Chondrocyte (in vitro differentiated cells): ENCODE results near the gene IREB2. TPM values are rescaled to one million over a fixed set of nuclear protein-coding genes. Genes with fewer than 3 reads are reported as not detected.

Source experiments
- DNase-seq: peaks from one replicate; pipeline ENCODE4 v3.0.0; 2021; ENCODE audit warnings: mixed read lengths, low spot score
- H3K27ac Mint-ChIP-seq: one replicate; pipeline ENCODE4 v1.8.0; 2021; ENCODE audit warnings: mild to moderate bottlenecking, moderate library complexity, mixed read lengths; ENCODE audit not compliant: unreplicated experiment
- H3K27me3 Mint-ChIP-seq: 2 replicates; pipeline ENCODE4 v1.8.0; 2021; ENCODE audit warnings: low read depth, mixed read lengths
- H3K36me3 Mint-ChIP-seq: 2 replicates; pipeline ENCODE4 v1.8.0; 2021; ENCODE audit warnings: low read depth, mixed read lengths
- H3K4me1 Mint-ChIP-seq: 2 replicates; pipeline ENCODE4 v1.8.0; 2021; ENCODE audit warnings: low read depth, mild to moderate bottlenecking, mixed read lengths
- H3K4me3 Mint-ChIP-seq: one replicate; pipeline ENCODE4 v1.8.0; 2021; ENCODE audit warnings: mild to moderate bottlenecking, moderate library complexity, mixed read lengths; ENCODE audit not compliant: unreplicated experiment
- H3K9me3 Mint-ChIP-seq: 2 replicates; pipeline ENCODE4 v1.8.0; 2021; ENCODE audit warnings: low read depth, mixed read lengths
- total RNA-seq: library from RNA; stranded (reverse); gene quantifications from 3 replicates; pipeline ENCODE4 v1.2.1, GENCODE V29; 2021
- TF ChIP-seq, protein P1 (sequence below): fragments of 200-600 bp; sonication (generic); IDR thresholded peaks from 2 replicates; pipeline ENCODE4 v1.5.0; 2021; ENCODE audit warnings: antibody characterized with exemption, mild to moderate bottlenecking, moderate library complexity

IREB2 gene
- total RNA-seq, 1 donor from 2014 or later: 56.1 TPM

DNA sequence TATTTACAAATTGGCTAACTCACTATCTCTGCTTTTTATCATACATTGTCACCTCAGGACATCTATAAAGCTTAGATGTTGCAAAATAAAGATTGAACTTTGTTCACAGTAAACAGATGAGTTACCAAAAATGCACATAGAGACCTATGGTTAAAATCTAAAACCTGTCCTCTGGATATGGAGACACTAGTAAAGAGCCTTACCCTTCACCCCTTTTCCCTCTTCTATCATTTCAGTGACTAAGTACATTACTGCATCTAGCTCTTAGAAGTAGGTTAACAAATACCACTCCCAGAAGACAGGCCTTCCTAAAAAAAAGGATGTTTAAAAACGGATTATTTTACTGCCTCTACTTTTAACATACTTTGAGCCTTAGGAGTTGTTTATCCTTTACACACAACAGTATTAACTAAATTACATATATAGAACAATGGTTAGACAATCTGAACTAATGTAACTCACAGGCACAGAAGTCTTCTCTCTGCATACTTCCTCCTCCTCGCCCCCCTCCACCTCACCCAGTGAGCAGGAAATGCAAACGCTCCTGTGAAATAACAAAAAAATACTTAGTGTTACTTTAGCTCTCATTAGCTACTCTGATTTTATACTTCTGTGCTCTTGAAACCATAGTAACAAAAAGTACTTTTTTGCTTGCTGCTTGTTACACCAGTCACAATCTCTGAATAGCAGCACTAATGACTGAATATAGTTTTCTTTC lies 23.3 kb downstream of the IREB2 start:
- Mint-ChIP-seq H3K4me3 (no peak overlapping the region), H3K9me3 (no peaks in the 10 kb centered on the region), H3K27me3 (no peaks in the 10 kb centered on the region), H3K27ac (peak overlapping the region; percentile 58), H3K36me3 (peaks cover 13% of the 10 kb centered on the region), H3K4me1 (peaks cover 34% of the 10 kb centered on the region)
- TF ChIP-seq, protein P1, sequence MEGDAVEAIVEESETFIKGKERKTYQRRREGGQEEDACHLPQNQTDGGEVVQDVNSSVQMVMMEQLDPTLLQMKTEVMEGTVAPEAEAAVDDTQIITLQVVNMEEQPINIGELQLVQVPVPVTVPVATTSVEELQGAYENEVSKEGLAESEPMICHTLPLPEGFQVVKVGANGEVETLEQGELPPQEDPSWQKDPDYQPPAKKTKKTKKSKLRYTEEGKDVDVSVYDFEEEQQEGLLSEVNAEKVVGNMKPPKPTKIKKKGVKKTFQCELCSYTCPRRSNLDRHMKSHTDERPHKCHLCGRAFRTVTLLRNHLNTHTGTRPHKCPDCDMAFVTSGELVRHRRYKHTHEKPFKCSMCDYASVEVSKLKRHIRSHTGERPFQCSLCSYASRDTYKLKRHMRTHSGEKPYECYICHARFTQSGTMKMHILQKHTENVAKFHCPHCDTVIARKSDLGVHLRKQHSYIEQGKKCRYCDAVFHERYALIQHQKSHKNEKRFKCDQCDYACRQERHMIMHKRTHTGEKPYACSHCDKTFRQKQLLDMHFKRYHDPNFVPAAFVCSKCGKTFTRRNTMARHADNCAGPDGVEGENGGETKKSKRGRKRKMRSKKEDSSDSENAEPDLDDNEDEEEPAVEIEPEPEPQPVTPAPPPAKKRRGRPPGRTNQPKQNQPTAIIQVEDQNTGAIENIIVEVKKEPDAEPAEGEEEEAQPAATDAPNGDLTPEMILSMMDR: no peak
- no peak for DNase-seq

DNA sequence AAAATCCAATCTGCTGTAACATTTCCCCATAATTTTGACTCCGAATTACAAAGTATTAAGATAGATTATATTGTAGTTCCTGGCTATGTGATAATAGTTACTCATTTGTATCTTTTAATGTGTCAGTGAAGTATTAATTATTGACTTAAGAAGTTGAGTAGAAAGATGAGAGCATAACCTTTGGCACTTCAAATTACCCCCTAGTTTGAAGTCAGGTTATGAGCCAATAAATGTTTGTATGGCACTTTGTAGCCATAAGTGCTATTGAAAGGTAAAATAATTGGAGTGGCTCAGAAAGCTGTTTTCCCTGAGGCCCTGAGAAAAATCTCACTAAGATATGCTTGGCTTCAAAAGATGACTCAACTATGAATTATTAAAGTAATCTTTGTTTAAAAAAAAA lies 31.0 kb downstream of the IREB2 start:
- DNase-seq: no peak
- Mint-ChIP-seq H3K27me3 (no peaks in the 10 kb centered on the region), H3K4me3 (no peak overlapping the region), H3K4me1 (no peaks in the 10 kb centered on the region), H3K27ac (no peak overlapping the region), H3K36me3 (peaks cover 23% of the 10 kb centered on the region), H3K9me3 (no peaks in the 10 kb centered on the region)
- TF ChIP-seq, protein P1: no peak

DNA sequence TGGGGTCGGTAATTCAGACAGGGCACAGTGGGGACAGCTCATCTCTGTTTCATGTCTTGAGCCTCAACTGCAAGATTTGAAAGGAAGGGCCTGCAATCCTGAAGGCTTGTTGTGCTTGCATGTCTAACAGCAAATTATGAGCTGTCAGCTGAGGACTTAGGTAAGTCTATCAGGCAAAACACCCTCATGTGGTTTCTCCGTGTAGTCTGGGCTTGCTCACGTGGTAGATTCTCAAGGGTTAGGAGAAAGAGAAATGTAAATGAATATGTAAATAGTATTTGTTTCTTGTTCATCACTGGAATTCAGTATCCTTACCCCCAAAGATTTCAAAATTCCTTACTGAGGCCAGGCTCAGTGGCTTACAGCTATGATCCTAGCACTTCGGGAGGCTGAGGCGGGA lies 39.3 kb downstream of the IREB2 start:
- Mint-ChIP-seq H3K9me3 (no peaks in the 10 kb centered on the region), H3K27me3 (no peaks in the 10 kb centered on the region), H3K27ac (no peak overlapping the region), H3K36me3 (peaks cover 7% of the 10 kb centered on the region), H3K4me3 (no peak overlapping the region), H3K4me1 (peaks cover 2% of the 10 kb centered on the region)
- TF ChIP-seq, protein P1: no peak
- DNase-seq: no peak

DNA sequence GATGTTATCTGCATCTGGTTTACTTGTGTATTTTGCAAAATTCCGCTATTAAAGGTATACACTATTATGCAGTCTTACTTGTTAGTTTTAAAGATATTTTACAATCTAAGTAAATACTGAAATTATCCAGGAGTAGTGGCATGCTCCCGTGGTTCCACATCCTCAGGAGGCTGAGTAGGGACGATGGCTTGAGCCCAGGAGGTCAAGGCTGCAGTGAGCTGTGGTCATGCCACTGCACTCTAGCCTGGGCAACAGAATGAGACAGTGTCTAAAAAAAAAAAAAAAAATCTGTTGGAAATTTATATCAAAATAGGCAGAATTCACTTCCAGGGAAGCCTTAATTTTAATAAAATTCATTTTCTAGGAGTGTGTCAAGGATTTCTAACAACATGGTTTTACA lies 41.6 kb downstream of the IREB2 start:
- DNase-seq: no peak
- no peaks in the 10 kb centered on the region for H3K9me3 Mint-ChIP-seq
- no peak overlapping the region for H3K4me3 Mint-ChIP-seq
- no peaks in the 10 kb centered on the region for H3K27me3 Mint-ChIP-seq
- H3K27ac Mint-ChIP-seq: peak overlapping the region; percentile 8
- peaks cover 5% of the 10 kb centered on the region for H3K4me1 Mint-ChIP-seq
- TF ChIP-seq, protein P1: no peak
- H3K36me3 Mint-ChIP-seq: peaks cover 6% of the 10 kb centered on the region

DNA sequence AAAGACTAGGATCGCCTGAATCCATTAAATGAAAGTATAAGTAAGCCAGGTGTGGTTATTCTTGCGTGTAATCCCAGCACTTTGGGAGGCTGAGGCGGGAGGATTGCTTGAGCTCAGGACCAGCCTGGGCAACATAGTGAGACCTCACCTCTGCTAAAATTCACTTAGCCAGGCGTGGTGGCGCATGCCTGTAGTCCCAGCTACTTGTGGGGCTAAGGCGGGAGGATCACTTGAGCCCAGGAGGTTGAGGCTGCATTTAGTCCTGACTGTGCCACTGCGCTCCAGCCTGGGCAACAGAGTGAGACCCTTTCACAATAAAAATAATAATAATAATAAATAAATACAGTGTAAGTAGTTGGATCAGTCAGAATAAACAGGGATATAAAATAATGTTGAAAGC lies 43.9 kb downstream of the IREB2 start:
- H3K9me3 Mint-ChIP-seq: no peaks in the 10 kb centered on the region
- H3K27ac Mint-ChIP-seq: no peak overlapping the region
- TF ChIP-seq, protein P1: no peak
- H3K4me1 Mint-ChIP-seq: peaks cover 13% of the 10 kb centered on the region
- no peak overlapping the region for H3K4me3 Mint-ChIP-seq
- H3K36me3 Mint-ChIP-seq: peaks cover 15% of the 10 kb centered on the region
- no peak for DNase-seq
- H3K27me3 Mint-ChIP-seq: no peaks in the 10 kb centered on the region
